Activated T-helper 1 cell treated with anti-CD3 and anti-CD28 coated beads, Interleukin-2, amount 50 U/mL, for 16 hours (primary cell): ENCODE results near the gene ERVFRD-1.
"Not testable (repeated sequence)": the region's sequence is repeated elsewhere in the genome, so short reads cannot be mapped to it uniquely, and the experiment has no call there.

Source experiments
- DNase-seq, 2 donors: peaks; one replicate each; pipeline ENCODE4 v3.0.0-alpha.2; 2020; ENCODE audit warnings: low read depth in 1 of 2, low spot score in 1 of 2

Gene ERVFRD-1

DNA sequence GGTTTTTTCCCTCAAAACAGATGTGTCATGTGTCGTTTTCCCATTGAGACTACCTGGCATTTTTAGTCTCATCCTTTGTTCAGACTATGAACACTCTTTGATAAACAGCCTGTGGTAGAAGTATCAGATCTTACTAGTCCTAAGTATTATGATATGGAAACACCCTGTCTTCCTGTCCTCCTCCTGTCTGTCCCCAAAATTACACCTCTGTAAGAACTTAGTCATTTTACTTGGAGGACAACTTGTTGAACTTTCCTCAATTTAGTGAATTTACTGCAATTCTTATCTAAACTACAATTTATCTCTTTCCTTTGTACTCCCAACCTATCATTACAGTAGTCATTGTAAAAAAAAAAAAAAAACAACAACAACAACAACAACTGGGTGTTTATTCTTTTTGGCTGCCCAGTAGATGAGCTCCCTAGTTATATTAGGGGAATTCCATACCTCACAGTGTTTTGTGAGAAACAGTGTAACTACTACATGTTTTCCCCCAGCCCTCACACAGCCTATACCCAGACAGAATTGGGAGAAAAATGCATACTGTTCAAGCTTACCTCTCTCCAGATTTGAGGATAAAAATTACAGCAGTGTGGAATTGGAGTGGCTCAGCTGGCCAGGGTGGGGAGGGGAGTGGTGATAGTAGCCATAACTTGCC, 18.5 kb upstream of the ERVFRD-1 start:
- DNase-seq, result no peak

DNA sequence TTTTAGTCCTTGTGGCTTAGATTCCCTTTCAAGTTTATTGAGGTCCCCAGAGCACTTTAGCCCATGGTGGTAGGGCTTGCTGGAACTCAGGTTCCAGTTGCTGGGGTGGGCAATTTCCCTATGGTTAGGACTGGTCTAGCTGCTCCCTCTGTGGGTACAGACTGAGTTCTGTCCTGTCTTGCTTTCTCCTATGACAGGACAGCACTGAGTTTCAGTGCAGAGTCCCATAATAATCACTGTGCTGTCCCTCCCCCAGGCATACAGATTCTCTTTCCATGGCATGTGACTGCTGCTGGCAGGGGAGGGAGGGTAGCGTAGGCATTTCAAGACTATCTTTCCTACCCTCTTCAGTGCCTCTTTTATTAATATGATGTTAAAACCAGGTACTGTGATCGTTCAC, 17.1 kb upstream of the ERVFRD-1 start:
- DNase-seq, result no peak

DNA sequence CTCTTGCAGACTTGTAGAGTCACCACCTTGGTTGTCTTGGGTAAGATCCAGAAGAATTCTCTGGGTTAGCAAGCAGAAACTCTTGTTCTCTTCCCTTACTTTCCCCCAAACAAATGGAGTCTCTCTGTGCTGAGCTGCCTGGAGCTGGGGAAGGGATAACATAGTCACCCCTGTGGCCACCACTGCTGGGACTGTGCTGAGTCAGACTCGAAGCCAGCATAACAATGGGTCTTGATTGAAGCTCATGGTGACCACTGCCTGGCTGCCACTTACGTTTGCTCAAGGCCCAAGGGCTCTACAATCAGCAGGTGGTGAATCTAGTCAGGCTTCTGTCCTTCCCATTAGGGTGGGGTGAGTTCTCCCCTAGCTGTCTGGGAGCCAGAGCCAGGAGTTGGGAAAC, 15.4 kb upstream of the ERVFRD-1 start:
- DNase-seq, result no peak

DNA sequence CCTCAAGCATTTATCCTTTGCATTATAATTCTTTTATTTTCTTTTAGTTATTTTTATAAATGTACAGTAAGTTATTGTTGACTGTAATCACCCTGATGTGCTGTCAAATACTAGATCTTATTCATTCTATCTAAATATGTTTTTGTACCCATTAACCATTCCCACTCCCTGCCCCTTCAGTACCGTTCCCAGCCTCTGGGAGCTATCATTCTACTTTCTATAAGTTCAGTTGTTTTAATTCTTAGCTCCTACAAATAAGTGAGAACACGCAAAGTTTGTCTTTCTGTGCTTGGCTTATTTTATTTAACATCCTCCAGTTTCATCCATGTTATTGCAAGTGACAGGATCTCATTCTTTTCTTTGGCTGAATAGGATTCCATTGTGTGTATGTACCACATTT, 12.5 kb upstream of the ERVFRD-1 start:
- DNase-seq, result no peak

DNA sequence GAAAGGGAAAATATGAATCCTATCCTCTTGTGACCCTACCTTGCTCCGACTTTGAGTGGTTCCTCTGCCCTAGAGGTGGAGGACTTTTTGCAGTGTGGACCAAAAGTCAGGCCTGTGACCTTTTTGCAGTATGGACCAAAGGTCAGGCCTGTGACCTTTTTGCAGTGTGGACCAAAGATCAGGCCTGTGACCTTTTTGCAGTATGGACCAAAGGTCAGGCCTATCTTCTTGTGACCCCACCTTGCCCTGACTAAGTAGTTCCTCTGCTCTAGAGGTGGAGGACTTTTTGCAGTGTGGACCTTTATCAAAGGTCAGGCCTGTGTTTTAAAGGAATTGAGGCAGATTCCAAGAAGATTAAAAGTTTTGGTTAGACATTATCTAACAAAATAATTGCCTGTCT, 10.9 kb upstream of the ERVFRD-1 start:
- DNase-seq, result no peak

DNA sequence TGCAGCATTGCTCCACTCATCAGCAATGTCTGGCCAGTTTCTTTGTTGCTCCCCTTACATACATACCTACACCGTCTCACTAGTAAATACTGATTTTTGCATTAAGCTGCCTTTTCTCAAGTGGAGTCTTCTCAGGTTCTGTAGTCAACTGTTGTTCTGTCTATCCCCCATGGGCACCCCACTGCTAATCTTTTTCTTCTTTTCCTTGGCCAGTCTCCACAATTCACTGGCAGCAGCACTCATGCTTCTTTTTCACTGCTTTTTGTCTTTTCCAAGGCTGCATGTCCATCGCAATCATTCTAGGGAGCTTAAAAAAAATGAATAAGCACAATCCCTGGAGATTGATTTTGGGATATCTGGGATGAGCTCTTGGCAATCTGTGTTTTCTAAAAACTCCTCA, 10.3 kb upstream of the ERVFRD-1 start:
- DNase-seq, result no peak

DNA sequence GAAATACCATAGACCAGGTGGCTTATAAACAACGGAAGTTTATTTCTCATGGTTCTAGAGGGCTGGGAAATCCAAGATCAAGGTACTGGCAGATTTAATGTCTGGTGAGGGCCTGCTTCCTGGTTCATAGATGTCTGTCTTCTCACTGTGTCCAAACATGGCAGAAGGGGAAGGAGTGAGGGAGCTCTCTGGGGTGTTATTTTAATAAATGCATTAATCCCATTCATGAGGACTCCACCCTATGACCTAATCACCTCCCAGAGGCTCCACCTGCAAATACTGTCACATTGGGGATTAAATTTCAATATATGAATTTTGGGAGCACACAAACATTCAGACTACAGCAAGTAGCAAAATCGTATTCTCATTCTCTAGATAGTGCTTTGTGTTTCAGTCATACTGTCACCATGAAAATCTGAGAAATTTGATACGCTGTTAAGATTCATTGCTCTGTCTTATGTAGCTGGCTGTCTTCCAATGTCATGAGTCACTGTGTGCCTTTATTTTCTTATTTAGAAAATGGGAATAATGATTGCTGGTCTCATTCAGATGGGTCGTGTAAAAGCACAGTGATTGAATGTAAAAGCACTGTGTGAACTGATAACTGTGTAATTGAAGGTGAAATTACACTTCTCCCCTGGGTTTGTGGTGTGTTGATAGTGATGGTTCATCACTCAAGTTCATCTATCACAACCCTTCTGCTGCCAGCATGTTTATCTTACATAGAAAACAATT, 8.9 kb upstream of the ERVFRD-1 start:
- no peak for DNase-seq

DNA sequence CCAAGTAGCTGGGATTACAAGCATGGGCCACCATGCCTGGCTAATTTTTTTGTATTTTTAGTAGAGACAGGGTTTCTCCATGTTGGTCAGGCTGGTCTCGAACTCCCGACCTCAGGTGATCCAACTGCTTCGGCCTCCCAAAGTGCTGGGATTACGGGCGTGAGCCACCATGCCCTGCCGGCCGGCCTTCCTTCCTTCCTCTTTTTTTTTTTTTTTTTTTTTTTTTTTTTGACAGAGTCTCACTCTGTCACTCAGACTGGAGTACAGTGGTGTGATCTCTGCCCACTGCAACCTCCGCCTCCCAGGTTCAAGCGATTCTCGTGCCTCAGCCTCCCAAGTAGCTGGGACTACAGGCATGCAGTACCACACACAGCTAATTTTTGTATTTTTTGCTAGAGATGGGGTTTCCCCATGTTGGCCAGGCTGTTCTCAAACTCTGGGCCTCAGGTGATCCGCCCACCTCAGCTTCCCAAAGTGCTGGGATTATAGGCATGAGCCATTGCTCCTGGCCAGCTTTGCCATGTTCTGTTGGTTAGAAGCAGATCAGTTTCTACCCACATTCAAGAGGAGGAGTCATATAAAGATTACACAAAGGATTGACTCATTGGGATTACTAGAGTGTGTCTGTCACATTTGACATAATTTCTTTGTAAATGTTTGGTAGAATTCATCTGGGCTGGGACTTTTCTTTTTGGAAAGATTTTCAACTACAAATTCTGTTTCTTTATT, 4.4 kb upstream of the ERVFRD-1 start:
- not testable (repeated sequence) for DNase-seq

DNA sequence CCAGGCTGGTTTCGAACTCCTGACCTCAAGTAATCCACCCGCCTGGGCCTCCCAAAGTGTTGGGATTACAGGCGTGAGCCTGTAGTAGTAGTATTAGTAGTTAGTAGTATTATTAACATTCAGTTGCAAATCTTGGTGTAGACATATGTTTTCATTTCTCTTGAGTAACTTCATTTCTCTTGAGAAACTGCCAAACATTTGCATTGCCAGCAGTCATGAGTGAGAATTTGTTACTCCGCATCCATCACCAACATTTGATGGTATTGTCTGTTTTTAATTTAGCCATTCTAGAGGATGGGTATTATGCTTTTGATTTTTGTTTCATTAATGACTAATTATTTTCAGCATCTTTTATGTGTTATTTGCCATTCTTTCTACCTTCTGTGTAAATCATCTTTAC, 1.5 kb upstream of the ERVFRD-1 start:
- no peak for DNase-seq

DNA sequence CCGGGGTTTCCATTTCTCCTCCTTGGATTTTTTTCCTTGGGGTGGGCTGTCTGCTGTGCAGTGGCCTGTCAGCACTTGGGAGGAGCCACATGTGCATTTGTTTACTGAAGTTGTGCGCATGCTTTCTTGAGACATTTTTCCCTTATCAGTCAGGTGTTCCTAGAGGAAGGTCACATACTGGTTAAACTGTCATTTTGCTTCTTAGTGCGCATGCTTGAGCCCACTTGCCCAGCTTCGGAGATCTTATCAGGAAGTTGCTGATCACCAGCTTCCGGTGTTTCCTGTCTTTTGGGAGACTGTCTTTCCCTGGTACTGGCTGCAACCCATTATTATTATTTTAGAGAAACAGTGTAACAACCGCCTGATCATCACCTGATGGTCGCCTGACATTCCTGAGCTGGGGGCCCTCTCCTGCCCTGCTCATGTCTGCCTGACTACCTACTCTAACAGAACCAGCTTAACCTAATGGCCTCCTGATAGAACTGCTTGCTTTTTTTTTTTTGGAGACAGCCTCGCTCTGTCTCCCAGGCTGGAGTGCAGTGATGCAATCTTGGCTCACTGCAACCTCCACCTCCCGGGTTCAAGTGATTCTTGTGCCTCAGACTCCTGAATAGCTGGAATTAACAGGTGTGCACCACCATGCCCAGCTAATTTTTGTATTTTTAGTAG, 378 bp upstream of the ERVFRD-1 start:
- DNase-seq, result no peak

DNA sequence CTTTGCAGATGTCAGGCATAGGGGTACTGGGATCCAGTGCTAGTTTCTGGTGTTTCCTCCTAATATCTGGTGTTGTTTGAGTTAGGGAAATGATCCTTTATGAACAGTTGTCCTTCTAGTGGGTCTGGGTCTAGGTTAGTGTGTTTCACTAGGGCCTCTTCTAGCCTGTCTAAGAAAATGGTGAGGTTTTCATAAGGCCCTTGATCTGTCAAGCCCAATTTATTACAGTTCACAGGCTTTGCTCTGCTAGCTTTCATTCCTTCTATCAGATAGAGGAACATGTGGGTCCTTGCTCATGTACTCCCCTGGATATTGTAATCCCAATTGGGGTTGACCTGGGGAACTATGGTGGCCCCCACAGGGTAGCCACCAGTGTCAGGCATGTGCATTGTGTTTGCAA, 2.8 kb downstream of the ERVFRD-1 start:
- DNase-seq, result no peak

DNA sequence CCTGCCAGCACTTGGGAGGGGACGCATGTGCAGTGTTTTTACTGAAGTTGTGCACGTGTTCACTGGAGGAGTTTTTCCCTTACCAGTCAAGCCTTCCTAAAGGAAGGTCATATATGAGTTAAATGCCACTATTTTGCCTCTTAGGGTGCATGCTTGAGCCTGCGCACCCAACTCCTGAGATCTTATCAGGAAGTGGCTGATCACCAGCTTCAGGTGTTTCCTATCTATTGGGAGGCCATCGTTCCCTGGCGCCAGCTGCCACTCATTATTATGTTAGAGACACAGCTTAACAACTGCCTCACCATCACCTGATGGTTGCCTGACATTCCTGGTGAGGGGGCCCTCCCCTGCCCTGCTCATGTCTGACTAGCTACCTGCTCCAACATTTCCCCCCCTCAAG, 8.5 kb downstream of the ERVFRD-1 start:
- DNase-seq, result no peak

DNA sequence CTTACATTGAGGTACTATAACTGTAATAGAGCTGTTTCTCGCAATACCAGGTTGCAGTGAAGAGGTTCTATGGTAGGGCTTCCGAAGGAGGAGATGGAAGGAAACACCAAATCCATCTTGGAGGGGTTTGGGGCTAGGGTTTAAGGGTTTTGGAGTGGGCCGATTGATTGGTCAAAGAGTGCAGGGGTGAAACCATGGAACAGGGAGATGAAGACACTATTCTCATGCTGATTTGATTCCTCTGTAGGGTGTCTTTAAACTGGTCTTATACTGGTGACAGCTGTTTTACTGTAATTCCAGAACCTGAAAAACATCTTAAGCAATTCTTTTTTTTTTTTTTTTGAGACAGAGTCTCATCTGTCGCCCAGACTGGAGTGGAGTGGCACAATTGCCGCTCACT, 10.1 kb downstream of the ERVFRD-1 start:
- no peak for DNase-seq

DNA sequence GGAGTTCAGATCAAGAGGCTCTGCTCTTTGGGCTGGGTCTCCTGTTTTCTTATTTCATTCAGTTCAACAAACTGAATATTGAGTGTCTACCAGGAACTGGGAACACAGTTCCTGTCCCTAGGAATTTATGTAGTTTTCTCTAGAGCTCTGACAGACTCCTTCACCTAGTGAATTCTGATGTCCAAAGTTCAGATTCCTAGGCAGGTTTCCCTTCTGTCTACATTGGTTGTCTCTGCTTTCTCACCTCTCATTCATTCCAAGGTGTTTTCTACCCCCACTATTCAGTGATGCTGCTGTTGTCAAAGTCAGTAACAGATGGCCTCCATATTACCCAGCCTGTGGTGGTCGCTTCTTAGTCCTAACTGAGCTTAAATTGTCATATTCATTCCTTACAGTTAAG, 13.5 kb downstream of the ERVFRD-1 start:
- no peak for DNase-seq

DNA sequence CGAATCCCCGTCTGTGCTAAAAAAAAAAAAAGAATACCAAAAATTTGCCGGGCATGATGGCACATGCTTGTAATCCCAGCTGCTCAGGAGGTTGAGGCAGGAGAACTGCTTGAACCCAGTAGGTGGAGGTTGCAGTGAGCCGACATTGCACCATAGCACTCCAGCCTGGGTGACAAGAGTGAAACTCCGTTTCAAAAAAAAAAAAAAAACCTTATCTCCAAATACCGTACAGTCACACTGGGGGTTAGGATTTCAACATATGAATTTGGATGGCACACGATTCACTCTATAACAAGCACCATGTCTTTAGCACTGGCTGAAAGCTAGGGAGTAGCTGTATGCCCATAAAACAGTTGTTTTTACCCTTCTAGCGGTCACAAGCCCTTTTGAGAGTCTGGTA, 14.0 kb downstream of the ERVFRD-1 start:
- DNase-seq, result no peak

DNA sequence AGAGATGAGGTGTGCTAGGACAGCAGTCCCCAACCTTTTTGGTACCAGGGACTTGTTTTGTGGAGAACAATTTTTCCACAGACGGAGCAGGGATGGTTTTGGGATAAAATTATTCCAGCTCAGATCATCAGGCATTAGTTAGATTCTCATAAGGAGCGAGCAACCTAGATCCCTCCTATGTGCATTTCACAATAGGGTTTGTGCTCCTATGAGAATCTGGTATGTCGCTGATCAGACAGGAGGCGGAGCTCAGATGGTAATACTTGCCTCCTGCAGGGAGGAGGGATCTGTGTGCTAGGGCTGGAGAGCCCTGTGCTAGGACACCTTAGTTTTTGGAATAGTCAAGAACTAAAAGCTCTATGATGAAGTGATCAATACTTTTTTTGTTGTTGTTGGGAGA, 15.4 kb downstream of the ERVFRD-1 start:
- no peak for DNase-seq

DNA sequence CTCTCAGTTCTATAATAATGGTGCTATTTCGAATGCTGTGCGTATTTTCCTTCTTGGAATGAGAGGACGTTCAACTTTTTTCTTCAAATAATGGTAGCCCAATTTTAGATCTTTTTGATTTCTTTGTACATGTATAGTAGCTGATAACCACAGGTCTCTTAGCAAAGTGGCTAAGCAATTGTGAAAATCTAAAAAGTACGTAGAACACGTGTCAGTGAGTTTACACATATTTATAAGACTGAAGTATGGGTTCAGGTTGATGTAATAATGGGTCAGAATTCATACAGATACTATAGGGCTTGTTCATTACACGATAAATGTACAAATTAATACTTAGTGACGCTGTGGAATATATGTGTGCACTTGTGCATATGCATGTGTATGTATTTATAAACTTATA, 16.6 kb downstream of the ERVFRD-1 start:
- DNase-seq, result no peak

DNA sequence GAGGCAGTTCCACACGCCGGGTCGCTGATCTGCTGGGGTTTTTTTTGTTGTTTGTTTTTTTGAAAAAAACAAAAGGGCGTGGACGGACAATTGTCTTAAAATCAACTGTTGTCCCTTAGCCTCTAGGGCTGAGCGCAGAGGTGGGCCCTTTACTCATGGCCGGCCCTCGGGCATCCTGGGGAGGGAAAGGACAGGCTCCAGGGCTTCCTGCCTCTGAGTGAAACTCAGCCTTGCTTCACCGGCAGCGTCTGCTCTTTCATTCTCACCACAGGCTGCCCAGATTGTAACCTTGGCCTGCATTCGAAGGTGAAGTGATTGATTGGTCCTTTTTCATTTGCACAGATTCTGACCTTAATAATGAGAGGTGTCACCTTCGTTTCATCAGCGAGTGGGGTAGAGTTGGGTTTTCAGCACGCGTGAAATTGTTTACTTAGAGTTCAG, 17.1 kb downstream of the ERVFRD-1 start:
- DNase-seq, result peak; percentile 7 to 8

DNA sequence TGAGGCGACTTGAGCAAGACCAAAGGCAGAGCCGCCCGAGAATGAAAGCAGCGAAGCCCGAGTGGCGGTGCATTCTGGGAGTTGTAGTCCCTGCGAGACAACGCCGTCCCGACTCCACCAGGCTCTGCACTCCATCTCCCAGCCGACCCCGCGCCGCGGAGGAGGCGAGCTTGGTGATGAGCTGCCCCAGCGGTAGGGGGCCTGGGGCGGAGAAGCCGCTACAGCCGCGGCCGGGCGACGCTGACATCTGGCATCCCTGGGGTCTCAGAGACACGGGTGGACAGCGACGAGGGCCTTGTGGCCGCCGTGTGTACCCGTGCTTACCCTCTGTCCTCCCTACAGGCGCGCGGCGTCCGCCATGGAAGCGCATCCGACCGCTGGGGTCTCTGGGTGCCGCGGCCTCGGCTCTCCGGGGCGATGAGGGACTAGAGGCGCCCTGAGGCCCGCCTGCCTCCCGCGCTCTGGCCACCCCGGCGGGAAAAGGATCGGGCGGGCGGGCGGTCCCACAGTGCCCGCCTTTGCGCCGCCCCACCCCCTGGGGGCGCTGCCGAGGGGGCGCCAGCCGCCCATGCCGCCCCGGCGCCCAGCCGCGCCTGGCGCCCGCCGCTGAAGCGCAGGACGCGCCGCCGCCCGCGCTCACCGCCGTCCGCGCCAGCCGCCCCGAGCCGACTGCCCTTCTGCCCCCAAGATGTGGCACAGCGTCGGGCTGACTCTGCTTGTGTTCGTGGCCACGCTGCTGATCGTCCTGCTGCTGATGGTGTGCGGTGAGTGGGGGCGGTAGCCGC, 17.7 kb downstream of the ERVFRD-1 start, which contains the start of gene SMIM13:
Gene SMIM13, plus strand, starts transcription at position 209 of the 785 bp plus-strand sequence. Its CDS starts 480 bp downstream, at position 689.
- peak; percentile 88 to 90 for DNase-seq

DNA sequence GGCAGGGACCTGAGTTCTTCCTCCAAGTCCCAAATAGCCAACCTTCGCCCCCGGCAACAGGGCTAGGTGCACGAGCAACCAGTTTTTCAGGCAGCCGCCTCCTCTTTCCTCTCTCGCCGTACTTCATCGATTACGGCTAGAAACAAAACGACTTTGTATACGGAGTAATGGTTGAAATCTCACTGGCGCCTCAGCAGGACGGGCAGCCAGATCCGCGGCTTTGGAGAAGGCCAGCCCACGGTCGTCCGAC, 18.2 kb downstream of the ERVFRD-1 start:
- DNase-seq, result no peak
